Left lung (tissue), 10 donors: Measurements from ENCODE around the gene GRPEL2. TPM values are rescaled to one million over a fixed set of nuclear protein-coding genes. Genes with fewer than 3 reads are reported as not detected.

ENCODE experiments used
- ATAC-seq: fragments of 200-7000 bp; cut with Tn5 transposase; one replicate; pipeline ENCODE4 v1.9.1; 2020; ENCODE audit warnings: moderate library complexity
- DNase-seq, 4 donors: peaks; one replicate each; pipeline ENCODE4 v3.0.0-alpha.2; 2013 to 2020
- H3K27ac ChIP-seq, 2 donors: fragments of 200-600 bp; sonication (generic) in 1 of 2; one replicate each; pipeline versions ENCODE4 v1.5.0 to v1.8.0; 2020 to 2021
- H3K27me3 ChIP-seq, 2 donors: fragments of 200-600 bp; sonication (generic) in 1 of 2; one replicate each; pipeline versions ENCODE4 v1.5.0 to v1.8.0; 2020 to 2021
- H3K36me3 ChIP-seq, 2 donors: fragments of 200-600 bp; sonication (generic) in 1 of 2; one replicate each; pipeline versions ENCODE4 v1.5.0 to v1.8.0; 2020 to 2021
- H3K4me1 ChIP-seq, 2 donors: fragments of 200-600 bp; one replicate each; pipeline ENCODE4 v1.8.0; 2021
- H3K4me3 ChIP-seq, 2 donors: fragments of 200-600 bp; sonication (generic) in 1 of 2; one replicate each; pipeline versions ENCODE4 v1.5.0 to v1.8.0; 2020 to 2021; ENCODE audit warnings: mild to moderate bottlenecking in 1 of 2
- H3K9me3 ChIP-seq, 2 donors: fragments of 200-600 bp; sonication (generic) in 1 of 2; one replicate each; pipeline versions ENCODE4 v1.5.0 to v1.8.0; 2020 to 2021
- CTCF ChIP-seq, 2 donors: fragments of 200-600 bp; sonication (generic) in 1 of 2; IDR thresholded peaks; one replicate each; pipeline versions ENCODE4 v1.5.0 to v1.8.0; 2021; ENCODE audit warnings: antibody characterized with exemption in 2 of 2
- intact Hi-C, 2 donors: fragments of 100-400 bp; cut with DNase I; formaldehyde crosslinking; loops; one replicate each; pipeline versions ENCODE4 v1.11.2 to v1.14.2; 2022
- polyA plus RNA-seq, 6 donors: library from polyadenylated mRNA; unstranded; fragments of 120-200 nt; gene quantifications; one replicate each; pipeline ENCODE4 v1.2.1, GENCODE V29; 2013; ENCODE audit not compliant: insufficient read length in 6 of 6
- total RNA-seq, 2 donors: library from RNA; stranded (reverse); fragmentation: NEBNext Ultra II Directional; extraction: Animal tissue kit (Norgen Biotek cat#: 25700); gene quantifications; one replicate each; pipeline ENCODE4 v1.2.1, GENCODE V29; 2021
- donor health status: DM: no; HTN: yes; CAD: no.
- donor health status: DM: no; HTN: no; CAD: no.

The GRPEL2 gene
- total and polyA plus RNA-seq, 8 donors: 12.3 to 25.1 (median 24.2) TPM

- no peak for TF ChIP-seq CTCF (IDR thresholded peaks at IDR 0.05)
- no peak for DNase-seq
- H3K27ac ChIP-seq: peak overlapping the region in 1 of 2 donors; percentile 26
- no peak for ATAC-seq
- H3K4me1 ChIP-seq: peaks cover 6 to 11% of the 10 kb centered on the region in 2 donors
- intact Hi-C loops: no loop called here
- no peaks in the 10 kb centered on the region for H3K36me3 ChIP-seq
- H3K4me3 ChIP-seq: no peak overlapping the region
- no peaks in the 10 kb centered on the region for H3K27me3 ChIP-seq
- H3K9me3 ChIP-seq: no peaks in the 10 kb centered on the region
These were observed 20.0 kb upstream of the GRPEL2 start for GRCh38 chr5:149325166-149325735.

GRCh38 chr5:149325894-149326293, 19.4 kb upstream of the GRPEL2 start:
- H3K4me1 ChIP-seq: peaks cover 2 to 5% of the 10 kb centered on the region in 2 donors
- DNase-seq: no peak
- H3K9me3 ChIP-seq: no peaks in the 10 kb centered on the region
- intact Hi-C loops: no loop called here
- H3K36me3 ChIP-seq: no peaks in the 10 kb centered on the region
- H3K27me3 ChIP-seq: no peaks in the 10 kb centered on the region
- TF ChIP-seq CTCF (IDR thresholded peaks at IDR 0.05): no peak
- no peak for ATAC-seq
- no peak overlapping the region for H3K4me3 ChIP-seq
- no peak overlapping the region for H3K27ac ChIP-seq

- no peak for TF ChIP-seq CTCF (IDR thresholded peaks at IDR 0.05)
- Histone ChIP-seq H3K4me3 (no peak overlapping the region), H3K27me3 (no peaks in the 10 kb centered on the region), H3K9me3 (no peaks in the 10 kb centered on the region), H3K36me3 (no peaks in the 10 kb centered on the region), H3K4me1 (no peaks in the 10 kb centered on the region), H3K27ac (no peak overlapping the region)
- DNase-seq: no peak
- intact Hi-C loops: no loop called here
- no peak for ATAC-seq
These were observed 18.7 kb upstream of the GRPEL2 start for GRCh38 chr5:149326611-149327010.

- no peak for ATAC-seq
These were observed 17.1 kb upstream of the GRPEL2 start for GRCh38 chr5:149328177-149328576.

More at GRCh38 chr5:149328177-149328576, 17.1 kb upstream of the GRPEL2 start:
- H3K27ac ChIP-seq: no peak overlapping the region
- intact Hi-C loops: no loop called here
- no peaks in the 10 kb centered on the region for H3K9me3 ChIP-seq
- no peaks in the 10 kb centered on the region for H3K4me1 ChIP-seq
- H3K4me3 ChIP-seq: no peak overlapping the region
- no peak for DNase-seq
- no peaks in the 10 kb centered on the region for H3K27me3 ChIP-seq
- peaks cover 0 to 6% of the 10 kb centered on the region in 2 donors for H3K36me3 ChIP-seq
- no peak for TF ChIP-seq CTCF (IDR thresholded peaks at IDR 0.05)
